AG09319 (cell line): ENCODE results near the gene BHLHE23.

Source experiments
- DNase-seq: peaks from one replicate; pipeline ENCODE4 v3.0.0-alpha.2; 2010; ENCODE audit warnings: low read depth; ENCODE audit errors: extremely low read depth
- CTCF ChIP-seq: IDR thresholded peaks from 2 replicates; pipeline ENCODE4 v1.5.1; 2011; ENCODE audit warnings: low read depth, mild to moderate bottlenecking, inconsistent platforms, low read length, moderate library complexity

The BHLHE23 gene

GRCh38 chr20:62957136-62958117, 49.3 kb downstream of the BHLHE23 start:
- no peak for DNase-seq
- no peak for TF ChIP-seq CTCF

GRCh38 chr20:62956387-62957135, 50.2 kb downstream of the BHLHE23 start:
- no peak for TF ChIP-seq CTCF

More at GRCh38 chr20:62956387-62957135, 50.2 kb downstream of the BHLHE23 start:
- DNase-seq, result no peak
